Liver (tissue), 3 donors: ENCODE data around the gene OR2M4.

Source experiments
- CTCF ChIP-seq: fragments of 150-350 bp; IDR thresholded peaks from 2 replicates; pipeline ENCODE4 v1.5.1; 2017; ENCODE audit warnings: improper control_type of control experiment, low read depth, low read length; ENCODE audit not compliant: missing input control
- REST ChIP-seq: IDR thresholded peaks from 2 replicates; pipeline ENCODE4 v1.6.1; 2016; ENCODE audit warnings: antibody characterized with exemption, mild to moderate bottlenecking
- TAF1 ChIP-seq: conservative IDR thresholded peaks from 2 replicates; pipeline ENCODE4 v1.6.1; 2016; ENCODE audit warnings: antibody characterized with exemption, mild to moderate bottlenecking
- ZBTB33 ChIP-seq: IDR thresholded peaks from 2 replicates; pipeline ENCODE4 v1.6.1; 2016; ENCODE audit warnings: antibody characterized with exemption
- donor health status: healthy.
- donor health status: healthy.

GRCh38 chr1:248183996-248184395 is 47.2 kb upstream of the OR2M4 start:
- TF ChIP-seq REST, result no peak
- no peak for TF ChIP-seq CTCF
- no peak for TF ChIP-seq ZBTB33
- no peak for TF ChIP-seq TAF1
